NT2/D1 (cell line): Measurements from ENCODE around the gene EML1.

Experiments used
- DNase-seq: peaks from one replicate; pipeline ENCODE4 v3.0.0-alpha.2; 2011; ENCODE audit warnings: low read depth, low spot score
- H3K27me3 ChIP-seq: 2 replicates; pipeline ENCODE4 v1.6.0; 2011; ENCODE audit warnings: mild to moderate bottlenecking; ENCODE audit not compliant: insufficient read length, insufficient read depth
- H3K36me3 ChIP-seq: 2 replicates; pipeline ENCODE4 v1.6.1; 2011; ENCODE audit warnings: mild to moderate bottlenecking, low read length, mixed read lengths; ENCODE audit not compliant: insufficient read depth, insufficient read length
- H3K4me1 ChIP-seq: 2 replicates; pipeline ENCODE4 v1.5.1; 2011; ENCODE audit not compliant: insufficient read depth, insufficient read length
- H3K4me3 ChIP-seq: 2 replicates; pipeline ENCODE4 v1.5.1; 2011; ENCODE audit warnings: low read depth; ENCODE audit not compliant: insufficient read length
- H3K9ac ChIP-seq: 2 replicates; pipeline ENCODE4 v1.6.0; 2011; ENCODE audit warnings: low read depth; ENCODE audit not compliant: insufficient read length
- H3K9me3 ChIP-seq: 2 replicates; pipeline ENCODE4 v1.5.1; 2011; ENCODE audit warnings: mild to moderate bottlenecking, low read length; ENCODE audit not compliant: insufficient read depth
- SUZ12 ChIP-seq: IDR thresholded peaks from 2 replicates; pipeline ENCODE4 v1.6.1; 2011; ENCODE audit not compliant: insufficient read length, insufficient read depth; ENCODE audit errors: extremely low read depth
- YY1 ChIP-seq: IDR thresholded peaks from 2 replicates; pipeline ENCODE4 v1.6.1; 2011; ENCODE audit not compliant: insufficient read length, insufficient read depth
- ZNF274 ChIP-seq: IDR thresholded peaks from 2 replicates; pipeline ENCODE4 v1.6.1; 2011; ENCODE audit warnings: mild to moderate bottlenecking, low read depth, low read length

The EML1 gene

GRCh38 chr14:99785426-99785825 lies 7.8 kb upstream of the EML1 start:
- TF ChIP-seq YY1 = no peak
- no peak for TF ChIP-seq ZNF274
- TF ChIP-seq SUZ12 = no peak
- Histone ChIP-seq H3K4me3 (no peak overlapping the region), H3K9ac (no peak overlapping the region), H3K36me3 (peaks cover 6% of the 10 kb centered on the region), H3K4me1 (peaks cover 2% of the 10 kb centered on the region), H3K27me3 (no peaks in the 10 kb centered on the region), H3K9me3 (no peaks in the 10 kb centered on the region)
- no peak for DNase-seq

DNA sequence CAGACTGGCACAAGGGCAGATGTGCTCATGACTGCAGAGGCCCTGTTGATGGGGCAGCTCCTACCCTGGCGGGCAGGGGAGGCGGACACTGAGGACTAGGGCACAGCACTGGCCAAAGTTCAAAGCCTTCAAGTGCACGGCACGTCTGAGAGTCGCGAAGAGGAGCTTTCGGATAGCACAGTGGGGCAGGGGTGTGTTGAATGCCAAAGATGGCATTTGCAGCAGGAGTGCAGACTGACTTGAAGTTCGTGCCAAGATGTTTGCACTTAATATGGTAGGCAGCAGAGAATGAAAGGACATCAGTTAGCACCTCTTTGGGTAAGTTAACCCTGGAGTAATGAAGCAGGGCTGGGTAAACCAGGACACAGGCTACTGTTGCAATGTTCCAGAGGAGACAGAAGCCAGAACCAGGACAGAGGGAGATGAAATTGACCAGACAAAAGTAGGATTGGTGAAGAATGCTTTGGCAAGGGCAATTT lies 6.7 kb upstream of the EML1 start:
- peaks cover 3% of the 10 kb centered on the region for H3K36me3 ChIP-seq
- peaks cover 2% of the 10 kb centered on the region for H3K4me1 ChIP-seq
- H3K4me3 ChIP-seq = no peak overlapping the region
- no peak overlapping the region for H3K9ac ChIP-seq
- no peak for TF ChIP-seq ZNF274
- no peak for TF ChIP-seq YY1
- no peak for TF ChIP-seq SUZ12
- no peak for DNase-seq
- no peaks in the 10 kb centered on the region for H3K27me3 ChIP-seq
- no peaks in the 10 kb centered on the region for H3K9me3 ChIP-seq

DNA sequence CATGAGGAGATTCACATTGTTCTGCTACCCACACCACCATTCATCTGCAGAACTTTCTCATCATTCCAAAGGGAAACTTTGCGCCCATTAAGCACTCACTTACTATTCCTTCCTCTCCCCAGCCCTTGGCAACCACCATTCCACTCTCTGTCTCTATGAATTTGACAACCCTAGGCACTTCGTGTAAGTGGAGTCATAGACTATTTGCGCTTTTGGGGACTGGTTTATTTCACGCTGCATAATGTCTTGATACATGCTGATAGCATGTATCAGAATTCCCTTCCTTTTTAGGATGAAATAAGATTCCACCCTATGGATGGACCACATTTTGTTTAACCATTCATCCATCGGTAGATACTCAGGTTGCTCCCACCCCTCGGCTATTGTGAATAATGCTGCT lies 4.5 kb upstream of the EML1 start:
- no peak overlapping the region for H3K4me3 ChIP-seq
- no peak for DNase-seq
- peaks cover 2% of the 10 kb centered on the region for H3K4me1 ChIP-seq
- H3K9me3 ChIP-seq = no peaks in the 10 kb centered on the region
- TF ChIP-seq YY1 (no peak), SUZ12 (no peak)
- no peak overlapping the region for H3K9ac ChIP-seq
- peaks cover 3% of the 10 kb centered on the region for H3K36me3 ChIP-seq
- H3K27me3 ChIP-seq = peaks cover 3% of the 10 kb centered on the region

GRCh38 chr14:99789581-99789980 lies 3.6 kb upstream of the EML1 start:
- DNase-seq = no peak
- H3K4me1 ChIP-seq = peaks cover 2% of the 10 kb centered on the region
- peaks cover 3% of the 10 kb centered on the region for H3K36me3 ChIP-seq
- H3K9ac ChIP-seq = no peak overlapping the region
- peaks cover 3% of the 10 kb centered on the region for H3K27me3 ChIP-seq
- no peak overlapping the region for H3K4me3 ChIP-seq
- H3K9me3 ChIP-seq = no peaks in the 10 kb centered on the region
- TF ChIP-seq YY1 (no peak), SUZ12 (no peak), ZNF274 (no peak)

- Histone ChIP-seq H3K9ac (no peak overlapping the region), H3K9me3 (no peaks in the 10 kb centered on the region), H3K4me1 (peaks cover 2% of the 10 kb centered on the region), H3K27me3 (peaks cover 3% of the 10 kb centered on the region), H3K36me3 (peaks cover 3% of the 10 kb centered on the region), H3K4me3 (no peak overlapping the region)
- TF ChIP-seq SUZ12 (no peak), ZNF274 (no peak), YY1 (no peak)
- DNase-seq = no peak
Measured at GRCh38 chr14:99790201-99790977, 2.8 kb upstream of the EML1 start.

DNA sequence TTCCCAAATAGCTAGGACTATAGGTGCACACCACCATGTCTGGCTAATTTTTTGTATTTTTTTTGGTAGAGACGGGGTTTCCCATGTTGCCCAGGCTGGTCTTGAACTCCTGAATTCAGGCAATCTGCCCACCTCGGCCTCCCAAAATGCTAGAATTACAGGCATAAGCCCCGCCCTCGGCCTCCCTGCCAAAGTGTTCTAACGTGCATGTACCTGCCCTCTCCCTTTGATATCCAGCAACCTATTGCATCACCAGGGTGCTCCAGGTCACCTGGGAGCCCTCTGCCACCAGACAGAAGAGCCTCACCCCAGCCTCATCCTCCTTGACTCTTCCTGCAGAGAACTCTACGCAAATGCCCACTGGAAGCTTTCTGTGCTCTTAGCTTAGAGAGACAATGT lies 2.2 kb upstream of the EML1 start:
- Histone ChIP-seq H3K36me3 (peaks cover under 1% of the 10 kb centered on the region), H3K9ac (no peak overlapping the region), H3K27me3 (peaks cover 3% of the 10 kb centered on the region), H3K4me3 (no peak overlapping the region), H3K9me3 (no peaks in the 10 kb centered on the region), H3K4me1 (peaks cover 2% of the 10 kb centered on the region)
- no peak for DNase-seq
- TF ChIP-seq SUZ12 = no peak
- no peak for TF ChIP-seq YY1
- TF ChIP-seq ZNF274 = no peak

- TF ChIP-seq YY1 = no peak
- no peak for TF ChIP-seq ZNF274
- TF ChIP-seq SUZ12 = no peak
- Histone ChIP-seq H3K9me3 (no peaks in the 10 kb centered on the region), H3K27me3 (peaks cover 3% of the 10 kb centered on the region), H3K4me1 (peaks cover 2% of the 10 kb centered on the region), H3K36me3 (no peaks in the 10 kb centered on the region), H3K9ac (peak overlapping the region; percentile 6), H3K4me3 (no peak overlapping the region)
- DNase-seq = no peak
Measured at GRCh38 chr14:99791476-99792209, 1.6 kb upstream of the EML1 start.
